Measurements from ENCODE around the gene AP3S2. TPM values are rescaled to one million over a fixed set of nuclear protein-coding genes. Genes with fewer than 3 reads are reported as not detected.

AP3S2 gene
- total and polyA plus RNA-seq, 2 of the 13 experiments (the other 11 are each of a cell fraction or from before 2014, with no cell fraction given) = 17.6 to 44.4 TPM

- TF ChIP-seq ZNF710 (CRISPR knock-in tag; IDR thresholded peaks at IDR 0.05; ENCODE audit: borderline replicate concordance) (no peak), ATF7-NPFF (CRISPR knock-in tag; IDR thresholded peaks at IDR 0.05; ENCODE audit: low read depth) (no peak), ZNF629 (CRISPR knock-in tag; conservative IDR thresholded peaks at IDR 0.05) (0 out of 2 replicates have a peak, but pooled peaks have one; percentile 8), GATAD2A (CRISPR knock-in tag; IDR thresholded peaks at IDR 0.05) (0 out of 2 replicates have a peak, but pooled peaks have one; percentile 36), MXI1 (IDR thresholded peaks at IDR 0.05; ENCODE audit: borderline replicate concordance, low read depth, low read length) (no peak), STAG1 (CRISPR knock-in tag; IDR thresholded peaks at IDR 0.05) (peak; percentile 23; the same call in 1 of the 2 replicates), TFDP2 (CRISPR knock-in tag; IDR thresholded peaks at IDR 0.05) (no peak), HOXA9 (CRISPR knock-in tag; IDR thresholded peaks at IDR 0.05; ENCODE audit: borderline replicate concordance) (no peak), FOXO1 (CRISPR knock-in tag; IDR thresholded peaks at IDR 0.05) (0 out of 2 replicates have a peak, but pooled peaks have one; percentile 21), NR2F1 (CRISPR knock-in tag; IDR thresholded peaks at IDR 0.05) (peak; percentile 53 to 75; a peak in 3 of 4 replicates), KDM5B (CRISPR knock-in tag; IDR thresholded peaks at IDR 0.05; ENCODE audit: borderline replicate concordance) (peak; percentile 43; the same call in 1 of the 2 replicates), RXRB (CRISPR knock-in tag; IDR thresholded peaks at IDR 0.05; ENCODE audit: borderline replicate concordance) (peak; percentile 39; the same call in 1 of the 2 replicates), TFAP4 (IDR thresholded peaks at IDR 0.05; ENCODE audit: borderline replicate concordance, low read depth) (peak; percentile 35; the same call in 1 of the 2 replicates), ATRX (CRISPR knock-in tag; IDR thresholded peaks at IDR 0.05; ENCODE audit: borderline replicate concordance) (no peak), ZNF501 (CRISPR knock-in tag; IDR thresholded peaks at IDR 0.05) (0 out of 2 replicates have a peak, but pooled peaks have one; percentile 34), RARA (CRISPR knock-in tag; IDR thresholded peaks at IDR 0.05) (peak; percentile 71), ZMYM2 (CRISPR knock-in tag; IDR thresholded peaks at IDR 0.05) (0 out of 2 replicates have a peak, but pooled peaks have one; percentile 52), TRIM22 (IDR thresholded peaks at IDR 0.05) (no peak), ZFY (CRISPR knock-in tag; IDR thresholded peaks at IDR 0.05) (0 out of 2 replicates have a peak, but pooled peaks have one; percentile 21), DR1 (CRISPR knock-in tag; IDR thresholded peaks at IDR 0.05) (0 out of 2 replicates have a peak, but pooled peaks have one; percentile 38), ZNF225 (CRISPR knock-in tag; IDR thresholded peaks at IDR 0.05) (no peak), MAFK (conservative IDR thresholded peaks at IDR 0.05 in 1 of 2, IDR thresholded peaks at IDR 0.05 in 1 of 2; ENCODE audit: low read length in 2 of 2) (no peak)
Measured at GRCh38 chr15:89828281-89829145, 65.3 kb downstream of the AP3S2 start (continued).

All from HepG2 (cell line).